Limb (tissue), 2 donors: Measurements from ENCODE around the gene CSF3R.

Source experiments
- DNase-seq, 2 donors: peaks; one replicate each; pipeline ENCODE4 v3.0.0-alpha.2; 2016; ENCODE audit errors: extremely low spot score in 2 of 2

Gene CSF3R

GRCh38 chr1:36420836-36421317, 61.8 kb downstream of the CSF3R start:
- peak; percentile 83 to 94 for DNase-seq

DNA sequence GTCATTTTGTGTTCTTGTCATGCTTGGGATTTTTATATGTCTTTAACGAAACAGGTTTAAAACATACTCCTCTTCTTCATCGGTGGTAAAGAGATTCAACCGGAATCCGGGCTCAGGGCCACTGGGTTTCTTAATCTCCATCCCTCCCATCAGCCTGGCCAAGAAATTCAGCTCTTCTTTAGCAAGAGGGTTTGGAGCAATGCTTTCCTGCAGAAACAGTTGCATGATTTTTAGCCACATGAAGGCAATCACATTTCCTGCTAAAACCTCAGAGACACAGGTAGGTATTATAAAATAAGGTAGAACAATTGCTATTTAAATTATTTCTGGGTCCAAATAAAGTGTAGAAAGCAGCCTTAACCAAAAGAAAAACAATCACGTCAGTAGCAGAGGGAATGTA, 62.3 kb downstream of the CSF3R start:
- no peak for DNase-seq

- no peak for DNase-seq
Measured at GRCh38 chr1:36419569-36419968, 63.1 kb downstream of the CSF3R start.

- DNase-seq: no peak
Measured at GRCh38 chr1:36419140-36419539, 63.6 kb downstream of the CSF3R start.

DNA sequence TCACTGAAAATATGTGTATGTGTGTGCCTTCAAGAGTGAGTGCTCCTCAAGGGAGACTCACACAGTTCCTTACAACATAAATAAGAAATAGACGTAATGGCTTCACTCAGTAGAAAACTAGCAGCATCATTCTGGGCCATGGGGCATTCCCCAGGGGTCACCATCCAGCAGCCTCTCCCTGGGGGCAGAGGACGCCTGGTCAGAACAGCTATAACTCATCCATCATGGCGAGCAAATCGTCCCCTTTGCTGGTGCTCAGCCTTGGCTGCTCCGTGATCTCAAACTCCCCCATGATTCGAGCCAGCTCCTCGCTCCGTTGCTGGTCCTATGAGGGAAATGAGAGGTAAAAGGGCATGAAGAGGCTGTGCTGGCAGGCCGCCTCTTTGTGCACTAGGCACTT, 64.8 kb downstream of the CSF3R start:
- DNase-seq: no peak
